GM21381 (cell line): ENCODE measurements around the gene AKAP6.
"Not testable (repeated sequence)": the region's sequence is repeated elsewhere in the genome, so short reads cannot be mapped to it uniquely, and the experiment has no call there.

Source experiments
- ATAC-seq: cut with Tn5 transposase; IDR thresholded peaks from one replicate; pipeline ENCODE4 v1.9.1; 2021; ENCODE audit warnings: mild to moderate bottlenecking, moderate library complexity; ENCODE audit not compliant: unreplicated experiment

AKAP6 gene

DNA sequence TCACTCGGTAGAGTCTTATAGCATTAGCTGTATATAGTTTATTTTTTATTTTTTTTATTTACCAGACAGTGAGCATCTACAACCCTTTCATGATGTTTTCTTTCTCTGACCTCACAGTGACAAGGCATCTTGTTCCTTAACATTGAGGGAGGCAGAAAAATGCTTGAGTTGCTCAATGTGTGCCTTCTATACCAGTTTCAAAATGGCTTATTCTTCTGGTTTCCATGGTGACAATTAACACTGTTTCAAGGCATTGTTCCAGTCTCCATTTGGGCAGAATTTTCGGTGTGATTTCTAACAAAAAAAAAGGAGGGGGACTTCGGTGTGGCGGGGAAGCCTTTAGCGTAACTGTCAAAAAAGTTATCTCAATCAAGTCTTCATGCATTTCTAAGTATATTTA, 399.9 kb downstream of the AKAP6 start:
- ATAC-seq = no peak

DNA sequence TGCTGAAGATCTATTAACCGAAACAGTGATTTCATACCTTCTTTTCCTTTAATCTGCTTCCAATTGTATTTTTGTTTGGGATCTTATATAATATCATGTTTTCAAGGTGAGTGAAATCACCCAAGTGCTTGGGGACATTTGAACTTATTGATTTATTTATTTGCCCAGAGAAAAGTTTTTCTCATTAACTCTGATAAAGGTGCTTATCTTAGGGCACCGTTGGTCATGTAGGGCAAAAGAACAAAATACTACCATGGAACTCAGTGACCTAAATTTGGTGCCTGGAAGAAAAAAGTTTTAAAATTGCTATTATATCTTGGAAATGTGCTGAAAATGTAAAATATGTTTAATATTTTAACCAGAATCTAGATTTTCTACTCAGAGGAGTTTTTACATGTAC, 402.2 kb downstream of the AKAP6 start:
- no peak for ATAC-seq

DNA sequence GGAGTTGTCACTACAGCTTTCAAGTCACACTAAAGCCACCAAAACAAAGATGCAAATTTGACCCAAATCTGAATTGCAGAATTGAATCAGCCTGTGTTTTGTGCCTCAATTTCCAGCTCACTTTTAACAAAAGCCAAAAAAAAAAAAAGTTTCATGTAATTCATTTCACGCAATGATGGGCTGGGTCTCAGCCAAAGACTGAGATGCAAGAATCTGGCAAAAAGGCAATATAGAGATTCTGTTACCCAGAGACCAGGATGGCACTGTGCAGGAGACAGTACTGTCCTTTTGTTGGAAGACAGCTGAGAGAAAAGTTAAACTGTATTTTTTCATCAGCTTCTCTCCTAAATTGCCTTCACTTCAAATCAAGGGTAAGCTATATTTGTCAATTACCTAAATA, 403.9 kb downstream of the AKAP6 start:
- ATAC-seq = no peak

DNA sequence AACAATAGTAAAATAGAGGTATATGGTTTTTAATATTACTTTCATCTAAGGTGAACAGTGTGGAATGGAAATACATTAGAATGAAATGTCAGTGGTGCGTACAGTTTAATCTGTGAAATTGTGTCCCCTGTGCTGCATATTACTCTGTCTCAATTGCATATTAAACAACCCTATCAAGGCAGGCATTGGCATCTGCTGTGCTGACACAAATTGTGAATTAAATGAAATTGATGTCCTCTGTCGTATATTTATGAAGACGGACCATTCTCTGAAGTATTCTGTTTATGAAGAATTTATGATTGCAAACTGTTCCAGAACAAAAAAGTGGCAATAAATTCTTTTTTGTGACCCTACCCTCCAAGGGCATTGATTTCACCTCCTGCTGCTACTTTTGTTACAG, 405.2 kb downstream of the AKAP6 start:
- no peak for ATAC-seq

DNA sequence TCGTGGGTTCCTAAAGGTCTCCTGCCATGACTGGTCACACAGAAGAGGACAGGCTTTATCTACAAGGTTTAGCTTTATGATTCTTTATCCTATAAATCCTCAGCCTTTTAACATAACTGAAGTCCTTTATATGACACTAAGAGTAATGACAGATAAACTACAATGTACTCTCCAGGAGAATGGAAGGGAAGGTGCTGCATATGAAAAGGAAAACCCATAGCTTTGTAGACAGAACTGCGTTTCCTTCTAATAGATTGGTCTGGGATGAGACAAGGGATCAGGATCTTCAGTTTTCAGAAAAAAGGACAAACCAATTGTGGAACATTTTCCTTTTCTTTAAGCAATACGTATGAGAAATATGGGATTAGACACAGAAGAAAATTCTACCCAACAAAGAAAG, 408.5 kb downstream of the AKAP6 start:
- no peak for ATAC-seq

DNA sequence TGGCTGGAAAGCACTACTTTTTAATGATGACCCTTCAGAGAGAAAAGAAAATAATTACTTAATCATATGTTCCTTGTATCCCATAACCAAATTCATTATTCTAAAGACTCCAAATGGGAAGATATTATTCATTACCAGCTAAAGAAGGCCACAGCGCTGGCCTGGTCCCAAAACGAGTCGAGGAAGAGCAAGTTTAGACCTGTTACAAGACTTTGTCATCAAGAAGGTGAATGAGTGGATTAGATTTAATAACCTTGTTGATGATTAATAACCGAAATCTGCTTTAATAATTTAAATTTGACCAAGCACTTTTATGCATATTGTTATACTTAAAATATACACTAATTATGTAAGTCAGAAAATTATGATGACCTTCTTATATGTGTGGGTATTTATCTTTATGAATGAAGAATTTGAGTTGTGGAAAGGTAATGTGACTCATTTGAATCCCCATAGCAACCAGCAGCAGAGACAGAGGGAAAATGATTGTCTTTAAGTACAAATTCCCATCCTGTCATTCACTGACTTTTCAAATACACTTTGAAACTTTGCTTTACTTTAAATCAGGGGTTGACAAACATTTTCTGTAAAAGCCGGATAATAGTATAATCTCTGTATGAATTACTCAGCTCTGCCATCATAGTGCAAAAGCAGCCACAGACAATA, 409.2 kb downstream of the AKAP6 start:
- ATAC-seq = no peak

DNA sequence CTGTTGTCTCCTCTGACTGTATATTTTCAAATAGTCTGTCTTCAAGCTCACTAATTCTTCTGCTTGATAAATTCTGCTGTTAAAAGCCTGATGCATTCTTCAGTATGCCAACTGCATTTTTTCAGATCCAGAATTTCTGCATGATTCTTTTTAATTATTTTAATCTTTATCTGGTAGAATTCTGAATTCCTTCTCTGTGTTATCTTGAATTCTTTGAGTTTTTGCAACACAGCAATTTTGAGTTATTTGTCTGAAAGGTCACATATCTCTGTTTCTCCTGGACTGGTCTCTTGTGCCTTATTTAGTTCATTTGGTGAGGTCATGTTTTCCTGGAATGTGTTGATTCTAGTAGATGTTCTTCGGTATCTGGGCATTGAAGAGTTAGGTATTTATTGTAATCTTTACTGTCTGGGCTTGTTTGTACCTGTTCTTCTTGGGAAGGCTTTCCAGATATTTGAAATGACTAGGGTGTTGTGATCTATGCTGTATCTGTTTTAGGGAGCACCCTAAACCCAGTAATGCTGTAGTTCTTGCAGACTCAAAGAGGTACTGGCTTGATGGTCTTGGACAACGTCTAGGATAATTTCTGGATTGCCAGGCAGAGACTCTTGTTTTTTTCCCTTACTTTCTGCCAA, 415.8 kb downstream of the AKAP6 start:
- ATAC-seq = no peak

DNA sequence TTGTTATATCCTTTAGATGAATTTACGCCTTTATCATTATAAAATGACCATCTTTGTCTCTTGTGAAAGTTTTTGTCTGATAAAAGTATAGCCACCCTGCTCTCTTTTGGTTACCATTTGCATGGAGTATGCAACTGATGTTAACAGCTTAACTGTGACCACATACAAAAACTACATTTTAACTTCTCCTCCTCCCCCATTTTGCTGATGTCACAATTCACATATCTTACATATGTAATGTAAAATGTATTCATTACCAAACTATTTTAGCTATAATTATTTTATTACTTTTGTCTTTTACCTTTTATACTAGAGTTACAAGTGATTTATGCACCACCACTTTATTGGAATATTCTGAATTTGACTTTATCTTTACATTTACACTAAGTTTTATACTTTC, 425.1 kb downstream of the AKAP6 start:
- no peak for ATAC-seq

DNA sequence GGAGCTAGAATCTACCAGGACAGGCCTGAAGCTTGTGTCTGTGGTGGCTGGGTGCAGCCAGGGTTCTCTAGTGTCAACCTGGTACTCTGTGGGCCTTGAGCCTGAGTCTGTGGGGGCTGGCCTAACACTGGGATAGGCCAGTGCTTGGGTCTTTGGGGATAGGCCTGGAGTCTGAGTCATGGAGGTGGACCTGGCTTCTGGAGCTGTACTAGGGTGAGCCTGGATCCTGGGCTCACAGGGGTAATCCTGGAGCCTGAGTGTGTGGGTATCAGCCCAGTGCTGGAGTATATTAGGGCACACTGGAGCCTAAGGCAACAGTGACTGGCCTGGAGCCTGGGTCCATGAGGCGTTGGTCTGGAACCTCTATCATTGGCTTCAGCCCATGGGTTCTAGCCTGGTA, 427.1 kb downstream of the AKAP6 start:
- ATAC-seq = no peak

DNA sequence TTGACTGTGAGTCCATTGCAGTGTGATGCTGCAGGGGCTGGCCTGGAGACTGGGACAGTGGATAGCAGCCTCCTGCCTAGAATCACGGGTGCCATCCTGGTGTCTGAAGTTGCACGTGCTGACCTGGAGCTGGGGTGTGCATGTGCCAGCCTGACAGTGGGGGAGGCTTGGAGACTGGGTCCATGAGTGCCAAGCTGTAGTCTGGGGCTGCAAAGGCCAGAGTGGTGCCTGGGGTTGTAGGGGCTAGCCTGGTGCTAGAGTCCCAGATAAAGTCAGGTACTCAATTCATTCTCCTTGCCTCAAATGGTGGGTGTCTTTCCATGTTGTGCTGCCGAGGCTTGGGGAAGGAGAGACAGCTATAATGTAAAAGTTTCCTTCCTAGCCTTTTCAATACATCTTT, 427.7 kb downstream of the AKAP6 start:
- ATAC-seq = no peak

DNA sequence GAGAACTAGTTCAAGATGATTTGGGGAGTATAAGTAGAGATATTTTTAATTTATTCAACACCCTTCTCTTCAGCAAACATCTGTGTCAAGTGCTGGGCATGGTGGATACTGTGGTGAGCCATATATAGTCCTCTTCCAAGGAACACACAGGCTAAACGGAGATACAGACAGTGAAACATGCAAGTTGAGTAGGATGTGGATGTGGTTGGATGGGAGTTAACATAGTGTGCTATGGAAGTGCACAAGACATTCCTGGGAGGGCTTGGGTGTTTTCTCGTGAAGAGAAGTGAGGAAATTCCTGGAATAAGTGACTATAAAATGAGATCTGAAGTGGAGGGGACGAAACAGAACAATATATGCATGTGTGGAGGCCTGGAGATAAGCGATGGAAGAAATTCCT, 428.5 kb downstream of the AKAP6 start:
- ATAC-seq = no peak

DNA sequence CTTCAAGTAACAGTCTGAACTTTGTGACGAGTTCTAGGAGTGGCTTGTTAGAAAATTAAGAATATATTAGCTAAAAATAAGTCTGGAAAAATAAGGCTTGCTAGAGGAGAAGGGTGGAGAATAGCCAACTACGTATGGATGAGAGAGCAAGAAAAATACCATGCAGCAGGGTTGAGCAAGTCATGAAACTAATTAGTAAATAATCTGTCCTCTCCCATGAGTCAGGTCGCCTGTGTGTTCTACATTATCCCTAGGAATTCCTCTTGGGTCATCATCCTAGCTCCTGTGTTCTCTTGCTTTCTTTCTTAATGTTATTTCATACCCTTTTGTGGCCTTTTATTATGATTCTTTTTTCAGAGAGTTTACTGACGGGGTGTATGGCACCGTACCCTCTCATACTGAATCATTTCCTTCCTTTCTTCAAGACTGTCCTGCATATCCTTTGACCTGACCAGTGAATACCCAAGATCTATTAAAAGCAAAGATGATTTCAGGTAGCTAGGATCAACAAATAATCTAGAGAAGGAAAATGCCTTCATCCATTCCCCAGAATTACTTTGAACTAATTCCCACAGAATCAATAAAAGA, 432.4 kb downstream of the AKAP6 start:
- ATAC-seq = no peak

DNA sequence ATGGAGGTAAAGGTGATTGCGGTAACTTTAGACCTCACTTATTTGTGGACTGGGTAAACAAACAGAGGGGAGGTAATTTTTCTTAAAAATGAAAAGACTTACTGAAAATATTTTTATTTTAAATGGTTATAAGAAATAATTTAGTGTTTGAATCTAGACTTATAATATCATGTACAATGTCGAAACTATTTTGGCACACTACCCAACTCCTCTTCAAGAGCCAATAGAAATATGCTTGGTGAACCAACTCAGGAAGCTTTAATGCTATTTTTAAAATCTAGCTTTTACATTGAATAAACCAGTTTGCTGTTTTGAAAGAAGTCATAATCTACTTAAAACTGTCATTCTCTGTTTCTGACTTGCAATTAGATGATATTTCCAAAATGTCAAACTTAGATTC, 433.8 kb downstream of the AKAP6 start:
- ATAC-seq = no peak

DNA sequence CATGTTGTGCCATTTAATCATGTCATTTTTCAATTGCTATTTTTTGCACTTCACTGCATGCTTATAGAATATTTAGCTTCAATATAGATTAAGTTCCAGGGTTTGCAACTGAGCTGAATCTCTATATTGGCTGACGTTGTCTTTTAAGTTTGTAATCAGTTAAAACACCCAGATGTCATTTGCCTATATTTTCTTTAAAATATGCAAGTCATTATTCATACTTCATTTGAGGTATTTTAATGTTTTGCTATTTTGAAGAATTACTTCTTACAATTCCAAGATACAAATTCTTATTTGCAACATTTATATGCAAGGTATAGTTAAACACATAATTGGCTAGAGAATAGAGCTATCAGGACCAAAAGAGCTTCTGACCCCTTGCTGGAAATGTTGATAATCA, 434.6 kb downstream of the AKAP6 start:
- ATAC-seq = no peak

DNA sequence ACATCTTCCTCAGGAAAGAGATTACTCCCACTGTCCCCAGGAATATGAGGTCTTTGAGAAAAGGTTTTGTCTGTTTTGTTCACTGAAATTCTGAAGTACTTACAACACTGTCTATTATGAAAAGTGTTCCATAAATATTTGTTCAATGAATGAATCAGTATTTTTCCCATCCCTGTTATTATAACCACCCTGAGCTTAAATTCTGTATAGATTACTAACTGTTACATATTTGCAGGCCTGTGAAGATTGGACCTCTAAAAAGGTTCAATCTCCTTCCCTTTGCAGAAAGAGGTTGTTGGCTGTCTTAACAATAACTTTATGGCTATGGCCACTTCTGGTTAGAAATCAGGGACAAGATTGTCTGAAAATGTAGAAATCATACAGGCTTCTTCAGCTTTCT, 435.0 kb downstream of the AKAP6 start:
- ATAC-seq = no peak

DNA sequence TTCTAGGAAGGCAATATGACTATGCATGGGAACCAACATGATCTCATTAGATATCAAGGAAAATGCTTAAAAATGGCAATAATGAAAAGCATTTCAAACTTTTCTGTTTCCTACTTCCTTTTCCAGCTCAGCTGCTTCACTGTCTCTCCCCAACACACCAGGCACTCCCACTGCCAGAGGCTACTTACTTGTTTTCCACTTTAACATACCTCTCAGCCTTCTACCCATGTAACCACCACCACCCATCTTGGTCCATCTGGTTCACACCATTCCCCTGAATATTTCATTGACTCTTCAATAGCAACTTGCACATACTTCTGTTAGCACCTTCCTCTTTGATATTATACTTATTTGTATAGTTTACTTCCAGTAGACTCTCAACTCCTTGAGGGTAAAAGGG, 441.3 kb downstream of the AKAP6 start:
- no peak for ATAC-seq

DNA sequence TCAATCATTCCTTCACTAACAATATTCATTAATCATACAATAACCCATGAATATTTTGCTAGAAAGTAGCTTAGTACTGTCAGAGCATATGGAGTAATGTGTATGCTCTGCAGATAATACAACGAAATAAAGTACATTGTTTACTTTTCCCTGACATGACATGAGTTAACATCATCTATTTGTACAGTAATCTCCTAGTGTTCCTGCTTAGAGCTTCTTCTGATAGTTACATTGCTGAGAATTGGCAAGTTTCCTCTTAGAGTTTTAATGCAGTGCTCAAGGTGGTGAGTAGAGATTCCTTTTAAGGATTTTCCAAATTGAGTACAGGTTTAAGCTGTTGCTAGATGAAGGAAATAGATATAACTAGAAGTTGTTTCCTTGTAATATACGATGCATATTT, 445.1 kb downstream of the AKAP6 start:
- ATAC-seq = no peak

DNA sequence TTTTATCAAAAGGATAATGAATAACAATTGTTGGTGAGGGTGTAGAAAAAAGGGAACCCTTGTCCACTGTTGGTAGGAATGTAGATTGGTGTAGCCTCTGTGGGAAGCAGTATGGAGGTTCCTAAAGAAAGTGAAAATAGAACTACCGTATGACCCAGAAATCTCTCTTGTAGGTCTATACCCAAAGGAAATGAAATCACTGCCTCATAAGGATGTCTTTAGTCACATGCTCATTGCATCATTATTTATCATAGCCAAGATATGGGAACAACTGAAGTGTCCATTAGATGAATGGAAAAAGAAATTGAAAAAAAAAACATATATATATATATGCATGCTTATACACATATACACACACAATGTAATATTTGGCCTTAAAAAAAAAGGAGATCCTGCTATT, 450.7 kb downstream of the AKAP6 start:
- no peak for ATAC-seq

DNA sequence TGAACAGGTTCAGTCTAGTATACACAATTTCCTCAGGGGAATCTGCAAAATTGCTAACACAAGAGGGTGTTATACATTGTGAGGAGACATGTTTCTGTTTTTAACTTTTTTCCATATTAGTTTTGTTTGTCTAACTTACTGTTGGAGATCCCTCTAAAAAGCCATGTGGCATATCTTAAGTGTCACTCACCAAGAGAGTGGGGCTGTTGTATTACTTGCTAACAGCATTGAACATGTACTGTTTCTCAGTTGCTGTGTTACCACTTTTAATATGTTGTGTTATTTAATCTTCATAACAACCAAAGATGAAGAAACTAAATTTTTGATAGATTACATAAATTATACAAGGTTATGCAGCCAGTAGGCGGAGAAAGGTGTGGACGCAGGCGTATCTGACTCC, 455.3 kb downstream of the AKAP6 start:
- no peak for ATAC-seq

DNA sequence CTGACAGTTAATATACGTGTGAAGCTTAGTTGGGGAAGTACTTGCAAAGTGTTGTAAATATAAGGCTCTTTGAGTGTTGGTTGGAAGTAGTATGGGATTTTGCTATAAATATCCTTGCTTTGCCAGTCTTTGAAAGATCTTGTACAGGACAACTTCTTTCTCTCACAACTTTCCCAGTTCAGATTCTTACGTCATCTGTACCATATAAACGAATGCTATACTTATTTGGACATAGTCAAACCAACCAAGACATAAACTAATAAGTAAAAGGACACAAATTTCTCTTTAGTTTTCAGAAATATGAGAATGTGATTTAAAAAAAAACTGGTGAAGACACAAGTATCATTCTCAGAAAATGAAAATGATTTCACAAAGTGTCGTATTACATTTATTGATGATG, 456.5 kb downstream of the AKAP6 start:
- ATAC-seq = no peak

DNA sequence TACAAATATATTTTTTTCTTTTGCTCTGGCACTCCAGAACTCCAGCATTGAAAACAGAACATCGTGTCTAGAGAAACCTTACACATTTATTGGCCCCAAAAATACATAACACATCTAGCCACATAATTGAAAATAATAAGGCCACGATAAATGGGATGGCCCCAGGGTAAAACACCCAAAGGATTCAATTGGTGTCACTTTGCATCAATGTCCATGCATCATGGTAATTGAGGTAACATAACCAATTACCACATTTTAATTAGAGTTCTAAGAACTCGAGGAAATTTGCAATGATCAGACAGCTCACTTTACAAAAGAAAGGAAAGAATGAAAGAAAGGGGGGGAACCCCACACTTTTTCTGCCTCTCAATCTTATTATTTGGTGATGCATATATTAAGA, 457.8 kb downstream of the AKAP6 start:
- no peak for ATAC-seq

DNA sequence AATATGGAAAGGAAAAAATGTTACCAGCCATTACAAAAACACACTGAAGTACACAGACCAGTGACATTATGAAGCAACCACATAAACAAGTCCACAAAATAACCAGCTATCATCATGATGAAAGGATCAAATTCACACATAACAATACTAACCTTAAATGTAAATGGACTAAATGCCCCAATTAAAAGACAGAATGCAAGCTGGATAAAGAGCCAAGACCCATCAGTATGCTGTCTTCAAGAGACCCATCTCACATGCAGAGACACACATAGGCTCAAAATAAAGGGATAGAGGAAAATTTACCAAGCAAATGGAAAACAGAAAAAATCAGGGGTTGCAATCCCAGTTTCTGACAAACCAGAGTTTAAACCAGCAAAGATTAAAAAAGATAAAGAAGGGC, 463.9 kb downstream of the AKAP6 start:
- not testable (repeated sequence) for ATAC-seq

DNA sequence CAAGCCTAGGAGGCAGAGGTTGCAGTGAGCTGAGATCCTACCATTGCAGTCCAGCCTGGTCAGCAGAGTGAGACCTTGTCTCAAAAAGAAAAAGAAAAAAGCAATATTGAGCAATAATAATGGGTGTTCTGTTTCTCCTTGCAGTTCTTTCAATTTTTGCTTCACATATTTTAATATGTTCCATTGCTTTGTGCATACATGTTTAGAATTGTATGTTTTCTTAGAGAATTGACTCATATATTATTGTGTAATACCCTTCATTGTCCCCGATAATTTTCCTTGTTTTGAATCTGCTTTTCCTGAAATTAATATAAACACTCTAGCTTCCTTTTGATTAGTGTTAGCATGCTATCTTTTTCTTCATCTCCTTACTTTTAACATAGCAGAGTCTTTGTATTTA, 471.2 kb downstream of the AKAP6 start:
- no peak for ATAC-seq
